HPDE6-E6E7 (cell line): Measurements from ENCODE around the gene WDR11.
A peak's percentile ranks its signal among the peaks of the same experiment; 100 is the strongest.

Experiments used
- DNase-seq: peaks from one replicate; pipeline ENCODE4 v3.0.0; 2011; ENCODE audit warnings: missing footprints; ENCODE audit errors: extremely low spot score

Gene WDR11

GRCh38 chr10:120944586-120945125 lies 93.5 kb downstream of the WDR11 start:
- no peak for DNase-seq

GRCh38 chr10:120945182-120945581 lies 94.0 kb downstream of the WDR11 start:
- no peak for DNase-seq

- DNase-seq = peak; percentile 38
These were observed 94.7 kb downstream of the WDR11 start for GRCh38 chr10:120945801-120946302.

GRCh38 chr10:120946497-120946896 lies 95.3 kb downstream of the WDR11 start:
- no peak for DNase-seq

GRCh38 chr10:120948889-120949608 lies 97.9 kb downstream of the WDR11 start:
- DNase-seq = no peak

- DNase-seq = no peak
These were observed 98.5 kb downstream of the WDR11 start for GRCh38 chr10:120949609-120950031.

GRCh38 chr10:120950051-120950561 lies 98.9 kb downstream of the WDR11 start:
- DNase-seq = no peak

- no peak for DNase-seq
These were observed 100.1 kb downstream of the WDR11 start for GRCh38 chr10:120951288-120951687.

GRCh38 chr10:120953897-120954296 lies 102.7 kb downstream of the WDR11 start:
- no peak for DNase-seq
